H9 (cell line): ENCODE results near the gene TMEM167B. TPM values are rescaled to one million over a fixed set of nuclear protein-coding genes. Genes with fewer than 3 reads are reported as not detected.

Source experiments
- DNase-seq: peaks from one replicate; pipeline ENCODE4 v3.0.0-alpha.2; 2017
- H2AFZ ChIP-seq: one replicate; pipeline ENCODE4 v1.6.1; 2013; ENCODE audit warnings: mild to moderate bottlenecking, low read length, control low read depth, moderate library complexity
- H2AK5ac ChIP-seq: 2 replicates; pipeline ENCODE4 v1.6.1; 2013; ENCODE audit warnings: low read length, control low read depth, mixed read lengths; ENCODE audit not compliant: insufficient read length
- H2BK120ac ChIP-seq: one replicate; pipeline ENCODE4 v1.6.1; 2013; ENCODE audit warnings: low read depth, mild to moderate bottlenecking, low read length, control low read depth, inconsistent platforms; ENCODE audit not compliant: poor library complexity, severe bottlenecking
- H2BK12ac ChIP-seq: 2 replicates; pipeline ENCODE4 v1.6.1; 2013; ENCODE audit warnings: low read length, control low read depth, mixed read lengths, low read depth; ENCODE audit not compliant: insufficient read length
- H2BK15ac ChIP-seq: 2 replicates; pipeline ENCODE4 v1.6.1; 2013; ENCODE audit warnings: low read depth, low read length, control low read depth
- H2BK20ac ChIP-seq: one replicate; pipeline ENCODE4 v1.6.1; 2013; ENCODE audit warnings: low read depth, mild to moderate bottlenecking, low read length, control low read depth, inconsistent platforms; ENCODE audit not compliant: poor library complexity, severe bottlenecking
- H2BK5ac ChIP-seq: 2 replicates; pipeline ENCODE4 v1.6.1; 2013; ENCODE audit warnings: low read length, control low read depth, mixed read lengths; ENCODE audit not compliant: insufficient read length
- H3K14ac ChIP-seq: 2 replicates; pipeline ENCODE4 v1.6.1; 2013; ENCODE audit warnings: low read length, control low read depth; ENCODE audit not compliant: insufficient read depth
- H3K18ac ChIP-seq: 2 replicates; pipeline ENCODE4 v1.6.1; 2013; ENCODE audit warnings: low read depth, mild to moderate bottlenecking, mixed read lengths, low read length, control low read depth; ENCODE audit not compliant: insufficient read length
- H3K23ac ChIP-seq: 2 replicates; pipeline ENCODE4 v1.6.1; 2013; ENCODE audit warnings: low read length, control low read depth, mixed read lengths, low read depth; ENCODE audit not compliant: insufficient read length
- H3K23me2 ChIP-seq: 2 replicates; pipeline ENCODE4 v1.6.1; 2013; ENCODE audit warnings: low read depth, mild to moderate bottlenecking, mixed read lengths, low read length, control low read depth; ENCODE audit not compliant: insufficient read length, poor library complexity, severe bottlenecking
- H3K27ac ChIP-seq: 2 replicates; pipeline ENCODE4 v1.5.1; 2013; ENCODE audit warnings: low read length, control low read depth, mixed read lengths, low read depth; ENCODE audit not compliant: insufficient read length
- H3K27me3 ChIP-seq: 2 replicates; pipeline ENCODE4 v1.6.1; 2013; ENCODE audit warnings: low read length, control low read depth, inconsistent platforms; ENCODE audit not compliant: insufficient read depth
- H3K4ac ChIP-seq: 2 replicates; pipeline ENCODE4 v1.6.1; 2013; ENCODE audit warnings: low read depth, mild to moderate bottlenecking, control low read depth, inconsistent platforms, low read length, moderate library complexity
- H3K4me1 ChIP-seq: 2 replicates; pipeline ENCODE4 v1.6.1; 2013; ENCODE audit warnings: low read length, control low read depth, inconsistent platforms; ENCODE audit not compliant: insufficient read depth
- H3K4me2 ChIP-seq: 2 replicates; pipeline ENCODE4 v1.6.1; 2013; ENCODE audit warnings: low read length, control low read depth, mixed read lengths; ENCODE audit not compliant: insufficient read length, insufficient read depth
- H3K56ac ChIP-seq: 2 replicates; pipeline ENCODE4 v1.6.1; 2013; ENCODE audit warnings: low read depth, mild to moderate bottlenecking, mixed read lengths, low read length, control low read depth; ENCODE audit not compliant: insufficient read length
- H3K79me1 ChIP-seq: 2 replicates; pipeline ENCODE4 v1.6.1; 2013; ENCODE audit warnings: low read depth, mild to moderate bottlenecking, moderate library complexity, low read length, control low read depth, inconsistent platforms; ENCODE audit not compliant: insufficient read depth, poor library complexity, severe bottlenecking
- H3K79me2 ChIP-seq: 2 replicates; pipeline ENCODE4 v1.6.1; 2013; ENCODE audit warnings: low read length, control low read depth, inconsistent platforms; ENCODE audit not compliant: insufficient read depth
- H3K9ac ChIP-seq: 2 replicates; pipeline ENCODE4 v1.6.1; 2013; ENCODE audit warnings: low read length, control low read depth, mixed read lengths; ENCODE audit not compliant: insufficient read length; ENCODE audit errors: extremely low read depth
- H3K9me3 ChIP-seq: one replicate; pipeline ENCODE4 v1.6.1; 2013; ENCODE audit warnings: low read depth, low read length, inconsistent platforms; ENCODE audit not compliant: control insufficient read depth
- H3T11ph ChIP-seq: one replicate; pipeline ENCODE4 v1.6.1; 2013; ENCODE audit warnings: mild to moderate bottlenecking, low read length, control low read depth, inconsistent platforms
- H4K20me1 ChIP-seq: one replicate; pipeline ENCODE4 v1.6.1; 2013; ENCODE audit not compliant: control insufficient read depth, insufficient read length, insufficient read depth
- H4K5ac ChIP-seq: 2 replicates; pipeline ENCODE4 v1.6.1; 2013; ENCODE audit warnings: low read depth, mild to moderate bottlenecking, mixed read lengths, low read length, control low read depth; ENCODE audit not compliant: insufficient read length
- H4K8ac ChIP-seq: replicated peaks from 2 replicates; pipeline ENCODE4 v1.6.1; 2013; ENCODE audit warnings: low read length, control low read depth, mixed read lengths, low read depth; ENCODE audit not compliant: insufficient read length
- H4K91ac ChIP-seq: 2 replicates; pipeline ENCODE4 v1.6.1; 2013; ENCODE audit warnings: low read depth, mild to moderate bottlenecking, moderate library complexity, mixed read lengths, low read length, control low read depth; ENCODE audit not compliant: insufficient read length
- H3K27ac Mint-ChIP-seq, 3 experiments: 2 replicates in 2 of 3; 3 replicates in 1 of 3; pipeline ENCODE4 v1.8.0; 2020 to 2021; ENCODE audit warnings: mixed read lengths in 3 of 3, mild to moderate bottlenecking in 1 of 3, moderate library complexity in 1 of 3
- H3K27me3 Mint-ChIP-seq: 2 replicates; pipeline ENCODE4 v1.8.0; 2021; ENCODE audit warnings: low read depth, mild to moderate bottlenecking, moderate library complexity, mixed read lengths
- H3K36me3 Mint-ChIP-seq, 3 experiments: 2 replicates in 2 of 3; 3 replicates in 1 of 3; pipeline ENCODE4 v1.8.0; 2020 to 2021; ENCODE audit warnings: low read depth in 3 of 3, mixed read lengths in 3 of 3; ENCODE audit not compliant: insufficient read depth in 1 of 3
- H3K4me1 Mint-ChIP-seq, 2 experiments: 2 replicates each; pipeline ENCODE4 v1.8.0; 2020; ENCODE audit warnings: mixed read lengths in 2 of 2
- H3K4me3 Mint-ChIP-seq, 2 experiments: 2 replicates in 1 of 2; 3 replicates in 1 of 2; pipeline ENCODE4 v1.8.0; 2020 to 2021; ENCODE audit warnings: mild to moderate bottlenecking in 2 of 2, mixed read lengths in 2 of 2, moderate library complexity in 1 of 2
- H3K9me3 Mint-ChIP-seq, 2 experiments: 2 replicates in 1 of 2; 3 replicates in 1 of 2; pipeline ENCODE4 v1.8.0; 2020; ENCODE audit warnings: mild to moderate bottlenecking in 2 of 2, mixed read lengths in 2 of 2, moderate library complexity in 1 of 2
- CTCF ChIP-seq: fragments of 200-600 bp; sonication (generic); conservative IDR thresholded peaks from 3 replicates; pipeline ENCODE4 v1.8.0; 2021; ENCODE audit warnings: antibody characterized with exemption, mild to moderate bottlenecking
- WGBS: extraction: QIAGEN DNeasy Blood & Tissue Kit; methylation state at CpG from one replicate; pipeline ENCODE4 v1.1.7; 2013; ENCODE audit warnings: missing lambda C conversion rate, low lambda C conversion rate, mixed read lengths; ENCODE audit not compliant: insufficient read length; ENCODE audit errors: extremely low coverage; 5-methylcytosine and 5-hydroxymethylcytosine counted together
- total RNA-seq: library from RNA; stranded (reverse); gene quantifications from 2 replicates; pipeline ENCODE4 v1.2.1, GENCODE V29; 2021

TMEM167B gene
- total RNA-seq, 1 experiment from 2014 or later: 13.9 TPM

- no peak overlapping the region for H2AFZ ChIP-seq
- H3K23me2 ChIP-seq: no peaks in the 10 kb centered on the region
Observed at GRCh38 chr1:109078317-109078716, 12.2 kb upstream of the TMEM167B start.

More at GRCh38 chr1:109078317-109078716, 12.2 kb upstream of the TMEM167B start:
- peaks cover 16 to 23% of the 10 kb centered on the region in 2 experiments for H3K4me1 Mint-ChIP-seq
- H3K4me3 Mint-ChIP-seq: no peak overlapping the region
- peaks cover 2% of the 10 kb centered on the region; the same call in 1 of the 2 replicates for H3K79me2 ChIP-seq
- H2BK120ac ChIP-seq: no peak overlapping the region
- no peaks in the 10 kb centered on the region for H4K20me1 ChIP-seq
- H3K27ac ChIP-seq: no peak overlapping the region
- H3K23ac ChIP-seq: no peak overlapping the region
- H3K9ac ChIP-seq: no peak overlapping the region
- no peak overlapping the region for H2BK15ac ChIP-seq
- H3K27me3 ChIP-seq: no peaks in the 10 kb centered on the region
- no peaks in the 10 kb centered on the region for H3K79me1 ChIP-seq
- peaks cover 0 to 6% of the 10 kb centered on the region in 2 experiments; a peak in 2 of 5 replicates for H3K9me3 Mint-ChIP-seq
- no peak overlapping the region for H3K27ac Mint-ChIP-seq
- H3K14ac ChIP-seq: no peak overlapping the region
- H2BK5ac ChIP-seq: no peak overlapping the region
- H3K4me2 ChIP-seq: no peak overlapping the region
- H2BK20ac ChIP-seq: no peak overlapping the region
- no peak overlapping the region for H2BK12ac ChIP-seq
- no peaks in the 10 kb centered on the region for H3K27me3 Mint-ChIP-seq
- no CpG with 5 or more reads among the region's 1 CpG for WGBS
- DNase-seq: no peak
- H3K18ac ChIP-seq: no peak overlapping the region
- H4K5ac ChIP-seq: no peak overlapping the region
- no peak overlapping the region for H4K8ac ChIP-seq
- no peak overlapping the region for H3K56ac ChIP-seq
- no peaks in the 10 kb centered on the region for H3K9me3 ChIP-seq
- H3K4me1 ChIP-seq: no peaks in the 10 kb centered on the region; the same call in 1 of the 2 replicates
- H4K91ac ChIP-seq: no peak overlapping the region
- TF ChIP-seq CTCF: no peak
- no peak overlapping the region for H2AK5ac ChIP-seq
- H3T11ph ChIP-seq: no peak overlapping the region
- peaks cover 14 to 20% (median 17%) of the 10 kb centered on the region in 3 experiments for H3K36me3 Mint-ChIP-seq
- no peak overlapping the region for H3K4ac ChIP-seq
